GM18498 (cell line): ENCODE data around the gene CHCT1.
A peak's percentile ranks its signal among the peaks of the same experiment; 100 is the strongest.
"Not testable (repeated sequence)": the region's sequence is repeated elsewhere in the genome, so short reads cannot be mapped to it uniquely, and the experiment has no call there.

Experiments used
- ATAC-seq: cut with Tn5 transposase; IDR thresholded peaks from one replicate; pipeline ENCODE4 v1.9.1; 2021; ENCODE audit warnings: mild to moderate bottlenecking, moderate library complexity; ENCODE audit not compliant: unreplicated experiment

Gene CHCT1

DNA sequence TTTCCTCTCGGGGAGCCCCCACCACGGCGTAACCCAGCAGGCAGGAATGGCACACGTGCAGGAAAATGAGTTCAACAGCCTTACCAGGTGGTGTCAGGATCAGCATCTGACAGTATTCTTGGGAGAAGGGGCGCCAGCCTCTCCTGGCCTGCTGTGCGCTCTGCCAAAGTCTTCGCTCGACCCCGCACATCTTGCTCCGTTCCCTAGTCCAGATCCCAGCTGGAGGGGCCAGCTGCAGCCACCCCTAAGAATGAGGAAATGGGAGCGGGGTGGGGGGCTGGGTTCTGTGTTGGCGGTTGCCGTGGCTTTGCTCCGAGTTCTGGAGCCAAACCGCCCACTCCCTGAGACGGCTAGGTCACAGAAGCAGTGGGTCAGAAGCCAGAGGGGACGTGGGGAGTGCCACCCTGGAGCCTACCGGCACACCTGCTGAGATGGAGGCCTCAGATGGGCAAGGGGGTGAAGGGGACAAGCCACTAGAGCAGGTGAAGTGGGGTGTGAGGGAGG lies at the start of gene CHCT1:
Gene CHCT1, plus strand, starts transcription at position 328 of the 504 bp plus-strand sequence. Its CDS starts 104 bp downstream, at position 432.
- ATAC-seq, result no peak

DNA sequence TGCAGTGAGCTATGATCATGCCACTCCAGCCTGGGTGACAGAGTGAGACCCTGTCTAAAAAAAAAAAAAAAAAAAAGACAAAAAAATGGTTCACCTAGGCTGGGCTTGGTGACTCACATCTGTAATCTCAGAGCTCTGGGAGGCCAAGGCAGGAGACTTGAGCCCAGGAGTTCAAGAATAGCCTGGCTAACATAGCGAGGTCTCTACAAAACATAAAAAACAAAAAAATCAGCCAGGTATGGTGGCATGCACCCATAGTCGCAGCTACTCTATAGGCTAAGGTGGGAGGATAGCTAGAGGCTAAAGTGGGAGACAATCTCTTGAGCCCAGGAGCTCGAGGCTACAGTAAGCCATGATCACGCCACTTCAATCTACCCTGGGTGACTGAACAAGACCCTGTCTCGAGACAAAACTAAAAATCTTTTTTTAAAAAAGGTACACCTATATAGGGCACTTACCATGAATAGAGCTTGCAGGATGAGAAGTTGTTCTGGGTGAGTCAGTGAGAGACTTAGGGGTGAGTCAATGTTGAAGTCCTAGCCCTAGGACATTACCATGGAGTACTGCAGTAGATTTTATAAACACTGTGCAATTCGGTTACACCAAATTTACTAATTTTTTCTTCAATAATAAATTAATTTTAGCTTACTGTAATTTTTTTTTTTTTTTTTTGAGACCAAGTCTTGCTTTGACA lies 49.4 kb upstream of the CHCT1 start:
- ATAC-seq, result no peak

DNA sequence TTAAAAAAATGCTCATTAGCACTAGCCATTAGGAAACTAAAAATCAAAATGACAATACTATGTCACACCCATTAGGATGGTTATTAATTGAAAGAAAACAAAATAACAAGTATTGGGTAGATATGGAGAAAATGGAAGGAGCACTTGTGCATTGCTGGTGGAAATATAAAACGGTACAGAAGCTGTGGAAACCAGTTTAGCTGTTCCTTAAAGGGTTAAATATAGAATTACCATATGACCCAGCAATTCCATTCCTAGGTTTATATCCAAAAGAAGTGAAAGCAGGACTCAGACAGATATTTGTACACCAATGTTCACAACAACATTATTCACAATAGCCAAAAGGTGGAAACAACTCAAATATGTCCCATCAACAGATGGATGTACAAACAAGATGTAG lies 44.1 kb upstream of the CHCT1 start:
- not testable (repeated sequence) for ATAC-seq

DNA sequence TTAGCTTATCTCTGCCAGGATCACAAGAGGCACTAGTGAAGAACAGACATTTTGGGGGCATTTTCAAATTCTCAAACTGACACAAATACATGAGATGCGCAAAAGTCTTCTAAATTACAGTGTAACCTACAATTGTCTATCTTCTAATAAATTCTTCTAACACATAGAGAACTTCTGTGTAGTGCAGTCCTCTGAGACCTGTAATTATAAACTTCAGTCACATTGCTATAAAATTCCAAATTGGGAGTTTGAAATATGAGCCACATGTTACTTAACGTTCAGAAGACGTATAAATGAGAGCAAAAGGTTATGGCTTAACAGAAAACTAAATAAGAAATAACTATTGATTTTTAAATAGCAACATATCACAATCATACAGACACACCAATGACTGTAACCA lies 42.8 kb upstream of the CHCT1 start:
- ATAC-seq, result not testable (repeated sequence)

DNA sequence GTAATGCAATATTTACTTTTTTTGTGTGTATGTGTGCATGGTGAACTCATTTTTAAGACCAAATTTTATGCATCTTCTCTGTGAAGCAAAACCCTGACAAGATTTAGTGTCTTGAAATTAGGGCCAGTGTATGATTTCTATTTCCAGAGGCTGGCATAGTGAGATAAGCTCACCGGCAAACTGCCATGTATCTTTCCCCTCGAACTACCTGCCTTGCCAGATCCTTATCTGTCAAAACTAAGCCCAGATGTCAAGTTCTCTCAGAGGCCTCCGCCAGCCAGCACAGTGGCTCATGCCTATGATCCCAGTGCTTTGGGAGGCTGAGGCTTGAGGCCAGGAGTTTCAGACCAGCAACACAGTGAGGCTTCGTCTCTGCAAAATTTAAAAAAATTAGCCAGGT lies 40.3 kb upstream of the CHCT1 start:
- no peak for ATAC-seq

DNA sequence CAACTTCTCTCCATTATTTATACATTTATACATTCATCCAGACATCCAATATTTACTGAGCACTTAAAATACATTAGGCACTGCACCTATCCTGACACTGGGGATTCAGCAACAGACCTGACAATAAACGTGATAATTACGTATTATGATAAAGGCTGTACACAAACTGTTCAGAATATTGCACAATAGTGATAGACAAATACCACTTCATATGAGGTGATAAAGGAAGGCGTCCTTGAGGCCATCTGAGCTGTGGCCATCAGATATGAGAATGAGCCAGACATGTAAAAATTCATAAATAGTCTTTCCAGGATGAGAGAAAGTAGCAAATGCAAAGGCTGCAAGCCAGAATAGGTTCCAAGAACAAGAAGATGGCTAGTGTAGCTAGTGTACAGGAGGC lies 38.9 kb upstream of the CHCT1 start:
- ATAC-seq, result no peak

DNA sequence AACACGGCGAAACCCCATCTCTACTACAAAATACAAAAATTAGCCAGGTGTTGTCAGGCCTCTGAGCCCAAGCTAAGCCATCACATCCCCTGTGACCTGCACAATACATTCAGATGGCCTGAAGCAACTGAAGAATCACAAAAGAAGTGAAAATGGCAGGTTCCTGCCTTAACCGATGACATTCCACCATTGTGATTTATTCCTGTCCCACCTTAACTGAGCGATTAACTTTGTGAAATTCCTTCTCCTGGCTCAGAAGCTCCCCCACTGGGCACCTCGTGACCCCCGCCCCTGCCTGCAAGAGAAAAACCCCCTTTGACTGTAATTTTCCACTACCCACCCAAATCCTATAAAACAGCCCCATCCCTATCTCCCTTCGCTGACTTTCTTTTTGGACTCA lies 37.4 kb upstream of the CHCT1 start:
- ATAC-seq, result not testable (repeated sequence)

DNA sequence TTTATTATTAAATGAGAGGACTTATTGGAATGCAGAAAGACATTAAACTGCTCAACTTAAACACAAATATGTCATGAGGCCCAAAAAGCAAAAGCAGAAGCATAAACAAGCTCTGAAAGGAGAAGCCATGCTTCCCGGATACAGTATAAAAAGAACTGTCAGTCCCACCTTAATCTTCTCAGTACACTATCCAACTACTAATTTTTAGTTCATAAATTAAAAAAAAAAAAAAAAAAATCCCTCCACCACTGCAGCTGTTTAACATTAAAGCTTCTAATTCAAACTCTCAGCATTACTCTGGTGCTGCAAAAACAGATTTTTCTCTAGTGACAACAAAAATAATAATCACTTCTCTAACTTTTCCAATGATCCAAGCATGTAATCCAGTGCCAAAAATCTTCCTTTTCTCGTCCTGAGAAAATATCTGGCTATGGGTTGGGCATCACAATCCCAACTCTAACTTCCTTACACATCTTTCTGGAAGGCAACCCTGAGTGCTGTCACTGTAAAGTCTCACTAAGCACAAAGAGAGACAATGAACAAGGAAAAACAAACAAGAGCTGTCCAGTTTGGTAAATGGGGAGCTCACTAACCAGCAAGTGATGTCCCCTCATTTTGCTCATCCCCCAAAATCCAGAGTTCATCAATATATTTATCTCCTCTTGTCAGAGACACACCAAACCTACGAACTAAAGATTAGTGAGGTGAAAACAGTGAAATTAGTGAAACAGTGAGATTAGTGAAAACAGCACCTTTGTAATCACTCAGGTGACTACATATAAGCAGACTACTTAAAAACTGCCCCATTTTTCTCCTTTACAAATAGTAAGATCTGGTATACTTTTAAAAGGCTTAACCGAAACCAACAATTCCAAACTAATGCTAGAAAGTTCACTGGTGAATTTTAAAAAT lies 35.9 kb upstream of the CHCT1 start:
- ATAC-seq, result no peak

DNA sequence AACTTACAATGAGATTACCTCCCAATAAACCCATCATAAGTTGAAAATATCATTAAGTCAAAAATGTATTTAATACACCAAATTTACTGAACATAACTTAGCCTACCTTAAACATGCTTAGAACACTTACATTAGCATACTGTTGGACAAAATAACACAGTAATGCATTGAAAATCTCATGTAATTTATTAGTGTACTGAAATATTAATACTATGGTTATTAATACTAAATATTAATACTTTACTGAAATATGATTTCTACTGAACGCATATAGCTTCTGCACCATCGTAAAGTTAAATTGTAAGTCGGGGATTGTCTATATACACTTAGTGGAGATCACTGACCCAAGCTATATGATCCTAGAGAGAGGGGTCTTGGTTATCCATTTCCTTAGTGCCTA lies 34.6 kb upstream of the CHCT1 start:
- ATAC-seq, result no peak

DNA sequence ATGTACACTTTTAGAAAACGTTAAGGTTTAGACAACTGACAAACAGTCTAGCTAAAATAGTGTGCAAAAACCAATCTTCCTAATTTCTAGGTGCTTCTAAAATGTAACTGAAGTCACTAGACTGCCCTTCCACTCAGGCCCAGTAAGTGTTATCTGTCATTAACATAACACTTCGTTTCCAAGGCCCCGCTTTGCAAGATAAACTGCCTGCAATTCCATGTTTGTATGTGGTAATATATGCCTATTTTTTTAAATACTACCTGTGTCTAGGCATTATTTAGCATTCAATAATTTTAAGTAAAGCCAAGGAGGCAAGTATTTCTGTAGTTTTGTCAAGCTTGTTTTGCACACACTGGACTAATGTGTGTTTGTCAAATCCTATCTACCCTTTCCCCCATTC lies 33.5 kb upstream of the CHCT1 start:
- ATAC-seq, result no peak

DNA sequence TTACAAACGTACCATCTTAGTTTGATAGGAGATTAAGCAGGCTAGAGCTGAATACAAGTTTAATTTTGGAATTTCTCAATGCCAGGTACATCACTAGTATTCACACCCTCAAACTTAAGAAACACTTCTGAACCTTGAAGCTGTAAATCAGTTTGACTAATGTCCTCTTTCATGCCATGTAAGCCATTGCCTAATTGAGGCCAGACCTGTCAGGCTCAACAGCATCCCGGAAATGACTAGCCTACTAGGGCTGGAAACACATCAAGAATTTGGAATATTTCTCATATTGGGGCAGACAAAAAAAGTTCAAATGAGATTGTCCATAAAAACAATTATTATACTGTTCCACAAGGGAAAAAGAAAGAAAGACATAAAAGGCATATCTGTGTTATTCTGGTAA lies 32.1 kb upstream of the CHCT1 start:
- no peak for ATAC-seq

DNA sequence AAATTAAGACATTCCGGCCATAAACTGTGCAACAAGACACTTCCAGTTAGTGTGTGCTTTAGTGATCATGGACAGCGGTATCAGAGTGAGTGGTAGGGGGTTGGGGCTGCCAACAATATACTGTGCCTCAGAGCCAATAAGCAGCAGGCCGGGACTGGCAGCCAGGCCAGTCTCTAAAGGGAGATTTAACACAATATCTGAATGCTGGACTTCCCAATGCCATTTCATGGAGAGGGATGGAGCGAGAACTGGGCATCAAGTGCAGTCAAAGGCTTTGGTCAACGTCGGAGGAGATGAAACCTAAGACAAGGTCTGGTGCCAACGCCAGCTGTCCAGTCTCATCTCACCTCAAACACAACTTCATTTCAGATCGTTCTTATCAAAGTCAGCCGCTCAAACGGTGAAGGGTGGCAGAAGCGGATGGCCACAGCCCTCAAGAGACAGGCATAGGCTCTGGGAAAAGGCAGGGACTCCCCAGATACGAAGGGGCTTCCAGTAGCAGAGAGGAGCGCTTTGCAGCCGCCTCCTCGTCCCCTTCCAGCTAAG lies 31.3 kb upstream of the CHCT1 start:
- ATAC-seq, result no peak

DNA sequence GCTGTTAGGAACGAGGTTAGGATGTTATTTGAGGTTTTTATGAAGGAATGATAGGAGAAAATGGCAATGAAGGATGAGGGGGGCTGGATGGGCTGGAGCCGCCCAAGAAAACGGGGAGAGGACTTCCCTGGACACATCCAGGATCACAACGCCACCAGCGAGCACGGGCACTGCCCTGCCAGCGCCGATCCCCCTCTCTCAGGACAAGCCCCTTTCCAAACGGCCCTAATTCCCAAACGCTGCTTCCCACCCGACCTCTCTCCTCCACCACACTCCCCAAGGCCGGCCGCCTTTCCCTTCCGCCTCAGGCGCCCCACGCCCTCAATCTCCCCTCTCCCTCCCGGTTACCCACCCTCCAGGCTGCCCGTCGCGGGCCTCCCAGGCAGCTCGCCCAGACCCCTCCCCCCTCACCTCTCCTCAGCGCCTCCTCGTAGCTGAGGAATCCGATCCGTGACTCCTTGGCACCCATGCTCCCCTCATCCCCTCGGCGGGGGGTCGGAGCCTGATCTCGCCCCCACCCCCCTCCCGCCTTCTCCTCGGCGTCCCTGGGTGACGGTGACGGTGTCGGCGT lies 30.7 kb upstream of the CHCT1 start:
- ATAC-seq, result peak; percentile 23

DNA sequence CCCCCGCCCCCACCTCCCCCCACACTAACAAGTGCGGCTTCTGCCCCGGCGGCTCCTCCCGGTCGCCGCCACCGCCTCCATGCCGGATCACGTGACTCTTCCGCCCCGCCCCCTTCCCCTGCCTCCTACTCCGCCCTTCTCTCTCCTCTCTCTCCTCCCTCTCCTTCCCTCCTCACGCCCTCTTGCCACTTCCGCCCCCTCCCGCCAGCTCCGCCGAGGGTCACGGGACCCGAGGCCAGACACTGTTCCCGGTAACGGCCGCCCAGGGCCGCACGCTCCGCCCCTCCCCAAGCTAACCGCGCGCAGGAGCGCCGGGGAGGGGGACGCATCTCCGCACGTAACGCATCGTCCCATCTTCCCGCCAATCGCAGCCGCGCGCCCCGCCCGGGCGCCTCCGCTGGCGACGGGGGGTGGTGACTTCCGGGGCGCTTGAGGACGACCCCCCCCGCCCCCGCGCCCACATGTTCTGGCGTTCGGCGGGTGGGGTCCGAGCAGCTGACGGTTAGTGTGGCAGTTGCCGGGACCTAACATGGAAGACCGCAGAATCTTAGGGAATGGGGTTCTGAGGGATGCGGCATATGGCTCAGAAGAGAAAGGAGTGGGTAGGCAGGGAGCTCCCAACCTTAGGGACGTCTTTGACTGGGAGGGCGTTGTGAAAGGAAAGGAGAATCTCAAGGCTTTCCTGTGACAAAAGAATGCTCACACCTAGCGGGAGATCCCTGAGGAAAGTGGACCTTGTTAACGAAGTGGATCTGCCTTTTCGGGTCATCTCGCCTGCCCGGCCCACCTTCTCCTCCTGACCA lies 30.0 kb upstream of the CHCT1 start, which contains the start of gene USP32:
Gene USP32, minus strand, starts transcription at position 92 of the 803 bp plus-strand sequence. CDS start 194 bp downstream, outside the sequence.
- ATAC-seq, result peak; percentile 92

DNA sequence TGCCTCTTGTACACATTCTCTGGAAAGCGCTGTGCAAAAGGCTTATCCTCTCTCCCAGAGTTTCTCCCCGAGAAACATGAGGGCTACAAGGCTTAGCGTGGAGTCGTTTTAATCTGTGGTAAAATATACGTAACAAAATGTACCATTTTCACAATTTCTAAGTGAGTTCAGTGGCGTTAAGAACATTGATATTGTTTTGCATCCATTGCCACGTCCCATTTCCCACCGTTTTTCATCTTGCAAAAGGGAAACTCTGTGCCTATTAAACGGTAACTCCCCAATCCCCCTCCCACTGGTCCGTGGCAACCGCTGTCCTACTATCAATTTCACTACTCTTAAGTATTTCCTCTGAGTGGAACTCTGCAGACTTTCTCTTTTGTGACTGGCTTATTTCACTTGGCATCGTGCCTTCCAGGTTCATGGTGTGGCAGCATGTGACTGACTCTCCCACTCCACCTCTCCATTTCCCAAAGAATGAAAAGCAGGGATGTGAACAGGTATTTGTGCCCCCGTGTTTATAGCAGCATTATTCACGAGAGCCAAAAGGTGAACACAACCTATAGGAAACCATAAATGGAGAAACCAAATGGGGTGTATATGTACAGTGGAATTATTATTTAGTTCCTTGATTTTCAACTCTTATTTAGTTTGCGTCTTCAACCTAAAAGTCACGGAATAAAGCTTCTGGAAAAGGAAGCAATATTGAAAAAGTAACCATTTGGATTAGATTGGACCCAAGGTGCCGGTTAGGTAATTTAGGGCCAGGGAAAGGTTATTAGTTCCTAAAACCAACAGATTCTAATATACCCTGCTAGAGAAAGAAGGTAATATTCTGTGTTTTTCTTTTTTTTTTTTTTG lies 29.2 kb upstream of the CHCT1 start:
- ATAC-seq, result no peak

DNA sequence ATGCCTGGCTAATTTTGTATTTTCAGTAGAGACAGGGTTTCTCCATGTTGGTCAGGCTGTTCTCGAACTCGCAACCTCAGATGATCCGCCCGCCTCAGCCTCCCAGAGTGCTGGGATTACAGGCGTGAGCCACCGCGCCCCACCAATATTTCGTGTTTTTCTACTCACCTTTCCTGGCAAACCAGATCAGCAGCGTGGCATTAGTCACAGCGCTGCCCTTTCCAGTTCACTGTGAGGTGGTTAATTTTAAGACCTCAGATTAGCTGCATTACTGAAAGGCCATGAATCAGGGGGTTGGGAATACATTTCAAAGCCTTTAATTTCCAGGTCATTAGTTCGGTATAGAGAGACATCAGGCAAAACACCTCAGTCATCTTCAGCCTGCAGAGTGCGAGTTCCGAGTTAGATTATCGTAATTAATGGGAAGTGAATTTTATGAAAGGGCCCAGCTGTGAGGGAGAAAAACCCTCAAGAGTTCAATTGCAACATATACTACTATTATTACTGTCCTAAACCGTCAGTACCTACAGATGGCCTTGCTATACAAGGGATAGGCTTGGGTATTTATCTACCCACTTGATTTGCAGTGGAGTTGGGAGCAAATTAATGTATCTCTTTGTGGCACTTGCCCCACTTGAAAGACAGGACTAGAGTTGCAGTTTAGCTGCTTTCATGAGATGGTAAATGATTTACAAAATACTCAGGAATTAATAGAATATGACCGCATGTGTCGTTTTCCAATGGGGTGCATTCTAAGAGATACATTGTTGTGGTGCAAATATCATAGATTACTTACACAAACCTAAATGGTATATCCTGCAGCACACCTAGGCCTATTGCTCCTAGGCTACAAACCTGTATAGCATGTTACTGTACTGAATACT lies 28.2 kb upstream of the CHCT1 start:
- ATAC-seq, result no peak

DNA sequence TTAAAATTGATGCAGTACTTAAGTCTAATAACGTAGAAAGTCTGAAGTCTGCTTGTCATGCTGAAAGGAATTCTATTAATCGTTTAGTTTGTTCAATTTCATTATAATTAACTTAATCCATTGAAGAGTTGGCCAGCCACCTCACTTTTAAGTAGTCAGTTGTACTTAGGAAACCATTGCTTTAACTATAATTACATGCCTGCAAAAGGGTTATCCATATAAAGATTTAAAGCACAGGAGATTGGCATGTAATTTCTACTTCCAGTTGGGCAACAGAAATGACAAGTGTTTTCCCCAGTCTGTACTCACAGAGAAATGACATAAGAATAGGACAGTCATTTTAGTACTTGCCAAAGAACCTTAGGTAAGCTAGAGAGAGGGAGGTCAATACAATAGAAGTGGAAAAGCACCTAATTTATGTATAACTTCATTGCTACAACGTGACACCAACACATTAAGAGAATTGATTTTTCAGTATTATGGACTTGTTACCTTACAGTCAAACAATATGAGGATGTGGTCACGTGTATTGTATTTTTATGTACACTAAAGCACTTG lies 26.7 kb upstream of the CHCT1 start:
- no peak for ATAC-seq

DNA sequence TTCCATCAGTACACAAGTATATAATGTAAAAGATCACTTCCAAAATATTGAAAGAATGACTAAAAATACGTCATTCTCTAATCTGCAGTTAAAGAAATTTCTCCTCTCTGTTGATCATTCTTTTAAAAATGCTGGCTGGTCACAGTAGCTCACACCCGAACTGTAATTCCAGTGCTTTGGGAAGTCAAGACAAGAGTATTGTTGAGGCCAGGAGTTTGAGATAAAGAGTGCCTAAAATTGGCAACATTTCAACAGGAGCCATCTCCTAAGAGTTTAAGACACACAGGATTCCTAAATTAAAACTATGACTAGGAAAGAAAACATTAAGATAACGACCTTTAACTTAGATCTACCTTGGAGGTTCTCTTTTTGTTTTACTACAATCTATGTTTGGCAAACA lies 25.9 kb upstream of the CHCT1 start:
- ATAC-seq, result no peak
